Psoas muscle (tissue), 8 donors: Measurements from ENCODE around the gene CNTNAP2. TPM values are rescaled to one million over a fixed set of nuclear protein-coding genes. Genes with fewer than 3 reads are reported as not detected.

Experiments used
- ATAC-seq, 4 donors: fragments of 200-7000 bp; cut with Tn5 transposase; one replicate each; pipeline ENCODE4 v1.9.1; 2020; ENCODE audit warnings: moderate library complexity in 3 of 4, mild to moderate bottlenecking in 2 of 4
- DNase-seq, 2 donors: peaks; one replicate each; pipeline ENCODE4 v3.0.0-alpha.2; 2020
- H3K27ac ChIP-seq: fragments of 200-600 bp; one replicate; pipeline ENCODE4 v1.8.0; 2022
- H3K27me3 ChIP-seq, 3 donors: fragments of 200-600 bp in 1 of 3; one replicate each; pipeline versions ENCODE4 v1.6.1 to v1.8.0; 2013 to 2022; ENCODE audit warnings: low read length in 2 of 3, mild to moderate bottlenecking in 2 of 3, moderate library complexity in 1 of 3; ENCODE audit not compliant: insufficient read depth in 3 of 3
- H3K36me3 ChIP-seq, 2 donors: fragments of 200-600 bp in 1 of 2; one replicate each; pipeline versions ENCODE4 v1.6.1 to v1.8.0; 2013 to 2022; ENCODE audit warnings: low read depth in 1 of 2, mild to moderate bottlenecking in 1 of 2, moderate library complexity in 1 of 2; ENCODE audit not compliant: insufficient read depth in 1 of 2
- H3K4me1 ChIP-seq: fragments of 200-600 bp; one replicate; pipeline ENCODE4 v1.8.0; 2022
- H3K4me3 ChIP-seq: fragments of 200-600 bp; one replicate; pipeline ENCODE4 v1.8.0; 2022; ENCODE audit warnings: mild to moderate bottlenecking
- H3K9me3 ChIP-seq: fragments of 200-600 bp; one replicate; pipeline ENCODE4 v1.8.0; 2022
- WGBS, 3 donors: extraction: QIAGEN DNeasy Blood & Tissue Kit; methylation state at CpG; one replicate each; pipeline versions ENCODE4 v1.1.6 to v1.1.7; 2013; 5-methylcytosine and 5-hydroxymethylcytosine counted together
- intact Hi-C, 2 donors: fragments of 100-400 bp; cut with DNase I; formaldehyde crosslinking; loops; one replicate each; pipeline versions ENCODE4 v1.11.0 to v1.14.2; 2022
- polyA plus RNA-seq, 3 donors: library from polyadenylated mRNA; stranded (reverse); fragments of 200-250 nt; gene quantifications; one replicate each; pipeline ENCODE4 v1.2.3, GENCODE V29; 2013
- total RNA-seq, 4 donors: library from RNA; stranded (reverse); fragmentation: NEBNext Ultra II Directional in 2 of 4; extraction: Animal tissue kit (Norgen Biotek cat#: 25700) in 2 of 4; gene quantifications; one replicate each; pipeline versions ENCODE4 v1.2.1 to v1.2.4, GENCODE V29; 2021 to 2023
- TF ChIP-seq, protein P1 (sequence below): fragments of 200-600 bp; IDR thresholded peaks from one replicate; pipeline ENCODE4 v1.8.0; 2022; ENCODE audit warnings: antibody characterized with exemption
- donor health status: healthy with polysubstance abuse.
- donor health status: DM: no; HTN: no; CAD: no; lungs with moderate emphysema.
- donor health status: Bipolar disorder and iron deficiency.
- donor health status: healthy.
- donor health status: DM: yes; HTN: yes; CAD: no.
- donor health status: DM: no; HTN: no; CAD: no.
- donor health status: DM: no; HTN: no; CAD: no.
- donor health status: DM: yes; HTN: yes; CAD: no.

The CNTNAP2 gene
- total and polyA plus RNA-seq, 7 donors = 0.01 to 0.13 TPM; not detected in 5

DNA sequence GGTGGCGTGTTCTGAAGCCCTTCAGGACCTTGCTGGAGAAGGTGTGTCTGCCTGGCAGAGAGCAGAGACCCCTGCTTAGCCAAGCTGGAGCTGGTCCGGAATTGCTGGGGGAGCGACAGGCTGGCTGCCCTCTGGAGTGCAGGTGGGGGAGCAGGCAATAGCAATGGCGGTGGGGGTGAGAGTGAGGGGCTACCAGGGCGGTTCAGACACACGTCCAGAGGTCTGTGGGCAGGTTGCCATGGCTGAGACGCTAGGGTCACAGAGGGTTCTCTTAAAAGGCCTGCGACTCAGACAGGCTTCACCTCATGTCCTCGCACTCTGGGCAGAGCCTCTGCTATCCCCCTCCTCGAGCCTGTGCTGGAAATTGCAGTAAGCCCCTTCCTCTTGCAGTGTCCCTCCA lies 2144.9 kb downstream of the CNTNAP2 start:
- H3K4me3 ChIP-seq = no peak overlapping the region
- no peaks in the 10 kb centered on the region for H3K4me1 ChIP-seq
- H3K27ac ChIP-seq = no peak overlapping the region
- intact Hi-C loops = no loop called here
- TF ChIP-seq, protein P1, sequence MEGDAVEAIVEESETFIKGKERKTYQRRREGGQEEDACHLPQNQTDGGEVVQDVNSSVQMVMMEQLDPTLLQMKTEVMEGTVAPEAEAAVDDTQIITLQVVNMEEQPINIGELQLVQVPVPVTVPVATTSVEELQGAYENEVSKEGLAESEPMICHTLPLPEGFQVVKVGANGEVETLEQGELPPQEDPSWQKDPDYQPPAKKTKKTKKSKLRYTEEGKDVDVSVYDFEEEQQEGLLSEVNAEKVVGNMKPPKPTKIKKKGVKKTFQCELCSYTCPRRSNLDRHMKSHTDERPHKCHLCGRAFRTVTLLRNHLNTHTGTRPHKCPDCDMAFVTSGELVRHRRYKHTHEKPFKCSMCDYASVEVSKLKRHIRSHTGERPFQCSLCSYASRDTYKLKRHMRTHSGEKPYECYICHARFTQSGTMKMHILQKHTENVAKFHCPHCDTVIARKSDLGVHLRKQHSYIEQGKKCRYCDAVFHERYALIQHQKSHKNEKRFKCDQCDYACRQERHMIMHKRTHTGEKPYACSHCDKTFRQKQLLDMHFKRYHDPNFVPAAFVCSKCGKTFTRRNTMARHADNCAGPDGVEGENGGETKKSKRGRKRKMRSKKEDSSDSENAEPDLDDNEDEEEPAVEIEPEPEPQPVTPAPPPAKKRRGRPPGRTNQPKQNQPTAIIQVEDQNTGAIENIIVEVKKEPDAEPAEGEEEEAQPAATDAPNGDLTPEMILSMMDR = no peak
- ATAC-seq (no peak), DNase-seq (no peak)
- H3K27me3 ChIP-seq = no peaks in the 10 kb centered on the region
- no peaks in the 10 kb centered on the region for H3K9me3 ChIP-seq
- no peaks in the 10 kb centered on the region for H3K36me3 ChIP-seq
- WGBS, 3 donors = 90 to 92% (median 91%) methylated on average over 10 of the region's 10 CpGs

DNA sequence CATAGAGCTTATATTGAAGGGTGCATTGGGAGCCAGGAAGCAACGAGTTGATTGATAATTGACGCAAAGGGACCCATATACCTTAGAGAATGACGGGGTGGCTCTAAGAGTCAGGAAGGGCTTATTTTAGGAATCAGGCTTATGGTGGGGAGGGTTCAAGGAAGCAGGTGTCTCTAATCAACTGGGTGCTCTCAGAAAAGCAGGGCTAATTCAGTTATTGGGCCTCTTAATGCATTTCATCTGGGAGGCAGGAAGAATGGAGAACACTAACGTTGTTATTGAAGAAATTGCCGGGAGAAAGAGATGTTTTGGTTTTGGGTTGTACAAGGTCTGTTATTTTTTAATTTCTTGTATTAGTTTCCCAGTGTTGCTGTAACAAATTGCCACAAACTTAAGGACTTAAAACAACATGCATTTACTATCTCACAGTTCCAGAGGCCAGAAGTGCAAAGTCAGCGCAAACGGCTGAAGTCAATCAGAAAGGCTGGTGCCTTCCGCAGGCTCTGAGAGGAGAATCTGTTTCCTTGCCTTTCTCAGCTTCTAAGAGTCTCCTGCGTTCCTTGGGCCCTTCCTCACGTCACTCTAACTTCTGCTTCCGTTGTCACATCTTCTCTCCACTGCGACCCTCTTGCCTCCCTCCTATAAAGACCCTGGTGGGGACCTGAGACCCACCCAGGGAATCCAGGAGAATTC lies 2145.5 kb downstream of the CNTNAP2 start:
- H3K4me3 ChIP-seq = no peak overlapping the region
- H3K36me3 ChIP-seq = no peaks in the 10 kb centered on the region
- no peak overlapping the region for H3K27ac ChIP-seq
- WGBS, 3 donors = 56 to 58% (median 57%) methylated on average over 12 of the region's 12 CpGs
- TF ChIP-seq, protein P1 = no peak
- H3K9me3 ChIP-seq = no peaks in the 10 kb centered on the region
- H3K27me3 ChIP-seq = no peaks in the 10 kb centered on the region
- intact Hi-C loops = no loop called here
- no peak for ATAC-seq
- H3K4me1 ChIP-seq = no peaks in the 10 kb centered on the region
- DNase-seq = no peak

- Histone ChIP-seq H3K27me3 (no peaks in the 10 kb centered on the region), H3K9me3 (no peaks in the 10 kb centered on the region), H3K4me1 (no peaks in the 10 kb centered on the region), H3K27ac (no peak overlapping the region), H3K4me3 (no peak overlapping the region), H3K36me3 (no peaks in the 10 kb centered on the region)
- TF ChIP-seq, protein P1 = peak; percentile 72
- intact Hi-C loops = no loop called here
- whole genome bisulfite sequencing, 3 donors = 5 to 10% (median 9%) methylated on average over 18 of the region's 18 CpGs
- peak in 2 of 4 donors; percentile 48 to 59 for ATAC-seq
- peak; percentile 52 to 75 for DNase-seq
Measured at GRCh38 chr7:148262721-148263229, 2146.2 kb downstream of the CNTNAP2 start.

DNA sequence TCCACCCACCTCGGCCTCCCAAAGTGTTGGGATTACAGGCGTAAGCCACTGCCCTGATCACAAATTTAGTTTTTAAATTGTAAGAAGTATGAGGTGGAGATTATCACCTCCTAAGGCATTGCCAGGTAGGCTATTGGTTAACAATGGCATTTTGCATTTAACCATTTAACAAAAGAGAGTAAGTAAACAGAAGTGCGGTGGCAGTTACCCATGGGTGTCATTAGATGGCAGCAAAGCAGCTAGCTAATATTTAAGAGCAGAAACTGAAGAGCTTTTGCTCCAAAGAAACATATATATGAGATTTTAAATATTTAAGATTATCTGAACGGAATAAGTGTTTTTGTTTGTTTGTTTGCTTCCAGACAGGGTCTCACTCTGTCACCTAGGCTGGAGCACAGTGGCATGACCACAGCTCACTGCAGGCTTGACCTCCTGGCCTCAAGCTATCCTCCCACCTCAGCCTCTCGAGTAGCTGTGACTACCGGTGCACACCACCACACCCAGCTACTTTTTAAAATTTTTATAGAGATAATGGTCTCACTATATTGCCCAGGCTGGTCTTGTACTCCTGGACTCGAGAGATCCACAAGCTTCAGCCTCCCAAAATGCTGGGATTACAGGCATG lies 2148.4 kb downstream of the CNTNAP2 start:
- DNase-seq = no peak
- intact Hi-C loops = no loop called here
- no peak for ATAC-seq

More for the DNA sequence above, 2148.4 kb downstream of the CNTNAP2 start:
- Histone ChIP-seq H3K36me3 (no peaks in the 10 kb centered on the region), H3K4me1 (no peaks in the 10 kb centered on the region), H3K27ac (no peak overlapping the region), H3K27me3 (peaks cover 0 to 1% (median 0%) of the 10 kb centered on the region in 3 donors), H3K9me3 (no peaks in the 10 kb centered on the region), H3K4me3 (no peak overlapping the region)
- TF ChIP-seq, protein P1 = peak; percentile 37
- WGBS, 3 donors = 56 to 59% (median 57%) methylated on average over 7 of the region's 7 CpGs
